Stimulated activated CD4-positive, alpha-beta T cell treated with anti-CD3 and anti-CD28 coated beads, Interleukin-12 subunit alpha, Interleukin-12 subunit beta, amount 100 ng/mL, for 24 hours (primary cell): Measurements from ENCODE around the gene STX7.

ENCODE experiments used
- DNase-seq, 2 experiments: peaks; one replicate each; pipeline ENCODE4 v3.0.0-alpha.2; 2020; ENCODE audit warnings: low read depth in 2 of 2

The STX7 gene

DNA sequence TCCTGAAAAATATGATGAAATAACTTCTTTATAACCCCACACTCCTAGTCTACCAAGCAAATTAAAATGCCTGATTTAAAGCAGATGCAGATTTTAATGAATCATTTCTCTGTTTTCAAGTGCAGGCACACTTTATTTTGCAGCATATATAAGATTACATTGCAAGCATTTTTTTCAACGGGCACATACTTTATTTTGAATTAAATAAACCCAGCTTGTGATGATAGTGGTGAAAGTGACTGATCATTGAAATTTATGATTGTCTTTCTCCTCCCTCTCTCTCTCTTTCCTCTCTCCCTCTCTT lies 99.5 kb downstream of the STX7 start:
- DNase-seq, result no peak

DNA sequence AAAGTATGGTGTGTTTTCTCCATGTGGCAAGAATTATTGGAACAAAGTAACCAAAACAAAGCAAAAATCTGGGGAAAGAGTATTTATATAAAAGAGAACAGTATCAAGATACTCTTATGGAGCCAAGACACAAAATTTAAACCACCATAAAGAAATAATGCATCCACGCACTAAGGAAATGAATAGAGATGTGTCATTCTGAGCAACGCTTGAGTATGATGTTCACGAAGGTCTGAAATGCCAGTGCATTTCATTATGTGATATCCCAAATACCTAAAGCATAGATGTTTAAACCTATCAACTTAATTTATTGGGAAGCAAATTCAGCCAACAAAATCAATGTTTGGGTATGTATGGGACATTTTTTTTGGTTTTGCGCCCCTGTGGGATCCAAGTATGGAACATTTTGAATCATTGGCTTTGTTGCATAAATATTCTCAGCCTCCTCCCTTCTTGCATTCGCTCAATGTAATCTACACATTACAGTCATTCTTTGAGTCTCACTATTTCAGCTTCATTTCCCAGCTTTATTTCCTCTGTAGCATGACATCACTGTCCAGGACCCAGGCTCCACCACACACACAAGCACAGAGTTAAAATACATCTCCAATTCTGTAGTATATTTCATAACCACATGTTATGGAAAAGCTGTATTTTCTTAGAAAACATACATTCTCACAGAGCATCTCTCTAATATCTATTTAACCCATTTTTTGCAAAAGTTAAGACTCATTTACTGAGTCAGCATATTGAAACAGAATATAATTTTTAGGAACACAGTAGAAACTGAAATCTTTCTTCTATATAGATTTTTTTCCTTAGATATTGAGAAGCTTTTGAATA lies 100.0 kb downstream of the STX7 start:
- no peak for DNase-seq

DNA sequence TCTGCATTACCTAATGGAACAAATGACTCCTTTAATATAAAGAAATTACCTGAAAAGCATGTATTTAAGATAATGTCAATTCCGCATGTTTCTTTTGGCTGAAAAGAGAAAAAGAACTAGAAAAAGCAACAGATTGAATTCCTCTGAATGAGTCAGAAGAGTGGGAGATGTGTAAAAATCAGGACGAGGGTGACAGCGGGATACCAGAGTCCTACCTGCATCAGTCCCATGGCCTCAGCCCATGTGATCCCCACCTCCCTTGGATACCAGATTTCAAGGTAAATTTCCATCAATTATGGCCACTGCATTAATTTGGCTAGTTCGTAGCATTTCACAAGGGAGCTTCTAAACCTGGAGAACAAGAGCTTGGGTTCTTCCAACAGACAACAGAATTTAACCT lies 101.6 kb downstream of the STX7 start:
- no peak for DNase-seq

DNA sequence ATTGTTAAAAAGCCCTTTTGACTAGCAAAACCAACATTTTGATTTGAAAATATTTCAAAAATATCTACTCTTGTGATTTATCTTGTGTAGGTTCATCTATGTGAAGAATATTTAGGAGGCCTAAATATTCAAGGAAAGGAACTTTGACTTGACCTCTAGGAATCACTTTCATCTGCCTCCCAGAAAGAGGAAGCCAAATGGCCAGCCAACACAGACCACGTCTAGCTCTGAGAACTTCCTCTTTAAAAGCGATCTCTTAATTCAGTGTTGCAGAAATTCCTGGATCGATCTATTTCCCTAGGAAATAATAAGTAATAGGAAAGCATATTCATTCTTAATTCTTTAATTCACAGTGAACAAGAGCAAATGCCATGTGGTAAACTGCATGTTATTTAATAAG lies 102.1 kb downstream of the STX7 start:
- DNase-seq, result no peak

DNA sequence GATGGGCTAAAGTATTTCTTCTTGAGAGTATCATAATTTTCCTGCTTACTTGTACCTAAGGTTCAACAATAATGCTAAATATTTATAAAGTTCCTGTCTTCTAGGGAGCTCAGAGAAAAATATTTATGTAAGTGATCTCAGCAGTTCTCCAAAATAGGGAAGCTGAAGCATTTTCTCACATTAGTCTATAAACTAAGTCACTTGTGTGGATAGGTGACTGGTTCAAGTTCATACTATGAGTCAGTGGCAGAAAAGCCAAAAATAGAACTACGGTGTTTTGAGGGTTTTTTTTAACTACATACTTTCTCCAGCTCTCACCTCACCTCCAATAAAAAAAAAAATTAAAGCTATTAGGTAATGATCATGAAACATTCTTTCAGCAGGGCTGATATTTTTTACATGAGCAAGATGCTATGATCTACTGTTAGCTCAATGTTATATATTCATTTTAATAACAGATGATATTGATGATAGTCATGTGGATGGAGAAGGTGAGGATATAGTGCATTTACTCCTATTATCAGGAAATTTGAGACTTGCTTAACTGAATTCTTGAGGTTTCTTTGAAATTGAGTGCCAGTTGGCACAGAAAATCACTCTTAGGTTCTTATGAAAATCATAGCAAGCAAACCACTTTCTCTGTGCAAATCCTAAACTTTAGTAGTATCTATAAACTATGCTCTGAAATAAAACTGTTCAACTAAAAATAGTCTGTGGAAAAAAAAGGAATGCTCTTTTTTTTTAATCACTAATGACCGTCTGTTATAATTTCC lies 107.6 kb downstream of the STX7 start:
- no peak for DNase-seq

DNA sequence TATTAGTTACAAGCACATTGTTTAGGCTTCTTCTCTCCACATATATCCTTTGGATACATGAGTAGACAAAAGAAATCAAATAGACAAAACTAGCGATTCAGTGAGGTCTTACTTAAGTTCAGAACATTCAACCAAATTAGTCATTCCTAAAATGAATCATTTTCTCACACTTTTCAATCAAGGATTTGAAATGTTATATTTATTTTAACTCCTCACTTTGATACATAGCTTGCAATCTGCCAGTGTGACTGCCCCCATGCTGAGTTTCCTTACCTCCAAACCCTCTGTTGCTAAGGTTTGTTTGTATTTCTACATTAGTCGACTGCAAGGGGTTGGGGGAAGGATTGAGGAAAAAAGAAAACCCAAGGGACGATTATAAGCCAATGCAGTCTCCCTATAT lies 108.2 kb downstream of the STX7 start:
- no peak for DNase-seq

DNA sequence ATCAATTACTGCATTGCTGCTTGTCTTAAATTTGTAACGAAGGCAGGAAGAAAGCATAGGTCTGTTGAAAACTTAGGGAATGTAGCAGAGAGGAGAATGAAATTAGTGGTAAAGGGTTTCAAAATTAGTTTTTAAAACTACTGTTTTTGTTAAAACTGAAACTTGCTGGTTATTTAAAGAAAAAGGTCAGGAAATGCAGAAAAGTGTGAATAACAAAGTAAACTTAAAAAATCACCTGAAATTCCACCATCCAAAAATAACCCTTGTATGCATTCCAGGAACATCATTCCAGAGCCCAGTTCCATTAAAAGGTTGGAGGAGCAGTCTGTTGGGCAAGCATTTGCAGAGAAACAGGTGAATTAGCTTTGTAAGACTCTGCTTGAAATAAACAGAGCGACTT lies 108.6 kb downstream of the STX7 start:
- DNase-seq, result no peak

DNA sequence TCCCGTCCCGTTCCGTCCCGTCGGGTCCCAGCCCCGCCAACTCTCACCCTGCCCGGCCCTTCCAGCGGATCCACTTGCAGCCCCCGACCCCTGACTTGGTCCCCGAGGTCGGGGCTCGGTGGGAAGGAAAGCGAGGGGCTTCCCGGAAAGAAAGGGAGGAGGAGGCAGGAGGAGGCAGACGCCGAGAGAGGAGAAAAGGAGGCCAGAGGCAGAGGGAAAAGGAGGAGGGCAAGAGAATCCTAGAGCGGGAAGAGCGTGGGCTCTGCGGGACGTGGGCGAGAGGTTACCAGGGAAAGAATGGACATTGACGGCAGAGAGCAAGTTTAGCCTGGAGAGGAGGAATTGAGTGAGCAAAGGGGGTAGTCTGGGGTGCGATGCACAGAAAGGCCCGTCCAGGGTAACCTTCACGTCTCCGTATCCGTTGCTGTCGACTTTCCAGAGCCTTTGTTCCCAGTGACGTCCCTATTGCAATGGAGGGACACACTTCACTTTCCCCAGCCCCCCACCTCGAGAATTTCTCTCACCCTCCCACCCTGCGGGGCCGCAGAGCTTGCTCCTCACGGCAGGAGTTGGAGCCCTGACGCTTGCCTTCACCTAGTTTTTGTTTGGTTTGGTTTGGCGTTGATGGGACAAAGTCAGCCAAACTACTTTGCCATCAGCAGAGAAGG lies 111.2 kb downstream of the STX7 start:
- no peak for DNase-seq

DNA sequence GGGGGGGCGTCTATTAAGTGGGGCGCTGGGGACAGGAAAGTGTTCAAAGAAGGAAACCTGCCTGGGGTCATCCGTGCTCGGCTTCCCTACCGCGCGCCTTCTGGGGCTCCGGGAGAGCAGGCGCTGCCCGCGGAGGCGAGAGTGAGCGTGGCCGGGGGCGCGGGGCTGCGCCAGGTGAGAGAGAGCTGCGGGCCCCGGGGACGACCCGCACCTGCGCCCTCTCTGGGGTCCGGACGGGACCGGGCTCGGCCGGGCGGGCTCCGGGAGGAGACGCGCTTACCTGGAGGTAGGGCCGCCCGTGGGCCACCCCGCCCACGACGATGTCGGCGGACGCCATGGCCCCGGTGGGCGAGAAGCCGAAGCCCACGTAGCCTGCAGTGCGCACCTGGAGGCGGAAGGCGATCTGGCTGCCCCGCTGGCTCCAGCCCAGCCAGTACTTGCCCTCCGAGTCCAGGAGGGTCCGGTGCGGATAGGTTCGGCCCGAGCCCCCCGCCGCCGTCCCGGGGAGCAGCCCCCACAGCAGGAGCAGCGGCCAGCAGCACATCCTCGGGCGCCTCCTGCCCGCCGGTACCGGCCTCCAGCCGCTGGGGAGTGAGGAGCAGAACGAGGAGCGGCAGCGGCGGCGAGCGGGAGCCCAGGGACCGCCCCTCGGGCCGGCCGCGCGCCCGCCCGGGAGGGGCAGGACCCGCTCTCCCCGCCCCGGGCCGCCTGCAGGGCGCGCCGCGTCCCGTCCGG lies 111.9 kb downstream of the STX7 start, which contains the start of gene MOXD1:
Gene MOXD1 (minus strand): TSS at position 593 of the 735 bp plus-strand sequence. CDS start 49 bp downstream, at position 544.
- no peak for DNase-seq

DNA sequence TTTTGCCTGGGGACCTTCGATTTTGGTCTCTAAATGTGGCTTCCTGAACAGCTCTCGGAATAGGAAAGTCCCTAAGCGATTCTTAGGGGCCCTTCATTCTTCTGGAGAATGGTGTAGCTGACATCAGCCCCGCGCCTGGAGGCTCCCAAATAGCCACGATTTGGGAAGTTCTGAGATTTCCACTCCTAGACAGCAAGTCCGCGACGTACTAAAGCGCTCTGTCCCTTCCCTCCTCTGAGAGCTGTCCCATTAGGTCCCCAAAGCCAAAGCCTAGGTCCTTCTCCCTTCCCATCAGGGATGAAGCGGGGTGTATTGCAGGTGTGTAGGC lies 112.4 kb downstream of the STX7 start:
- DNase-seq, result no peak

DNA sequence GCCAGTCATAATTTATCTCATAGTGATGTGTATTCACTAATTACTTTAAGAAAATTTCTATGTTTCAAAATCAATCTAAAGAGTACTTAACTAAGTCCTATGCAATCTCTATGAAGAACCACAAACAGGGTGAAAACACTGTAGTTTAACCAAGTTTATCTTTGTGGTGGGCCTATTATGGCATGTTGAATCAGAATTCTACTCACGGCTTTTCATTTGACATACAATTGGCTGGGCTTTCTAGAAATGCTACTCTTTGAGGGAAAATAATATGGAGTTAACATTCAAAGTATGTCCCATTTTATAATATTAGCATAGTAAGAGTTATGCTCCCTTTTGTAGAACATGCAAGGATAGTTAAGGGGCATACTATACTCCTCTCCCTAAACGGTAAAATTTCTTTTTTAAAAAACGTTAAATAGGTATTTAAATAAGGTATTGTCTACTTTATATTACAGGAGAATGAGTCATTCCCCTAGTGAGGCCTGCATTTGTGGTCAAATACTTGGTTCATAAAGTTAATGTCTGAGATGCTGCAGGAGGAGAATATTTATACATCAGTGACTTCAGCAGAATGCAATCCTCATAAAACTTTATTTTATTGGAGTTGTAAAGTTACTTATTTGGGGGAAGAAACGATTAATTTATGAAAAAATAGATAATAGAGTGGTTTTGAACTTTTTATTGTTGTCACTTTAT lies 113.4 kb downstream of the STX7 start:
- no peak for DNase-seq
